Stimulated activated naive B cell treated with anti-CD40 and anti-IgM and Interleukin-4, amounts not matched to agents 10 μg/mL and 1 μg/mL and 100 μg/mL, for 72 hours (primary cell): ENCODE data around the gene MAST2.

Experiments
- ATAC-seq, 2 donors: fragments of 150-1000 bp; cut with Tn5 transposase; replicated peaks; 2 replicates each; pipeline ENCODE4 v1.10.0; 2021; ENCODE audit warnings: moderate library complexity in 1 of 2
- DNase-seq: peaks from one replicate; pipeline ENCODE4 v3.0.0; 2021
- H3K27ac Mint-ChIP-seq: one replicate; pipeline ENCODE4 v1.8.0; 2022; ENCODE audit warnings: mild to moderate bottlenecking, mixed read lengths
- H3K27me3 Mint-ChIP-seq, 2 donors: one replicate each; pipeline ENCODE4 v1.8.0; 2022; ENCODE audit warnings: mixed read lengths in 2 of 2
- H3K36me3 Mint-ChIP-seq, 2 donors: one replicate each; pipeline ENCODE4 v1.8.0; 2022; ENCODE audit warnings: mixed read lengths in 2 of 2, mild to moderate bottlenecking in 1 of 2
- H3K4me1 Mint-ChIP-seq, 2 donors: one replicate each; pipeline ENCODE4 v1.8.0; 2022; ENCODE audit warnings: mixed read lengths in 2 of 2, mild to moderate bottlenecking in 1 of 2
- H3K4me3 Mint-ChIP-seq, 2 donors: one replicate each; pipeline ENCODE4 v1.8.0; 2022; ENCODE audit warnings: mild to moderate bottlenecking in 2 of 2, mixed read lengths in 2 of 2, moderate library complexity in 1 of 2
- H3K9me3 Mint-ChIP-seq, 2 donors: one replicate each; pipeline ENCODE4 v1.8.0; 2022; ENCODE audit warnings: mixed read lengths in 2 of 2, mild to moderate bottlenecking in 1 of 2

Gene MAST2

GRCh38 chr1:45969866-45970265 is 166.5 kb downstream of the MAST2 start:
- DNase-seq = no peak
- Mint-ChIP-seq H3K9me3 (no peaks in the 10 kb centered on the region), H3K36me3 (peaks cover 7 to 16% of the 10 kb centered on the region in 2 donors), H3K27ac (no peak overlapping the region), H3K4me1 (no peaks in the 10 kb centered on the region), H3K4me3 (no peak overlapping the region), H3K27me3 (no peaks in the 10 kb centered on the region)
- ATAC-seq = no peak

DNA sequence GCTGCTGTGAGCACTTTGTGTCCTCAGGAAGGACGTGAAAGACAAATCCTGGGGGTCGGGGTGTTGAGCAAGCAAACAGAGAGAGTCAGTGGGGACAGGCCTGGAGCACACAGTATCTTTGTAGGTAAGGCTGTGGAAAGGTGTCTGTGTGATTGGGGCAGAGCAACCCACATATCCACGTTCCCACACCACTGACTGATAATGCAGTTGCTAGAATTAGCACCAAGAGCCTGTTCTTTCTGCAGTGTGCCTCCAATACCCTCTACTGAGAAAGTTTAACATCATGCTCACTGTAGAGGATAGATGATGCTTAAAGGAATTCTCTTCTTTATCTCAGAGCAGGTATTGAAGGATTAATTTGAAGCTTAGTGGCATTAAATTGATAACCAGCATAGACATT is 167.9 kb downstream of the MAST2 start:
- no peaks in the 10 kb centered on the region for H3K27me3 Mint-ChIP-seq
- H3K27ac Mint-ChIP-seq = no peak overlapping the region
- H3K9me3 Mint-ChIP-seq = no peaks in the 10 kb centered on the region
- no peak for DNase-seq
- no peak overlapping the region for H3K4me3 Mint-ChIP-seq
- no peaks in the 10 kb centered on the region for H3K4me1 Mint-ChIP-seq
- ATAC-seq = no peak
- peaks cover 7 to 16% of the 10 kb centered on the region in 2 donors for H3K36me3 Mint-ChIP-seq

DNA sequence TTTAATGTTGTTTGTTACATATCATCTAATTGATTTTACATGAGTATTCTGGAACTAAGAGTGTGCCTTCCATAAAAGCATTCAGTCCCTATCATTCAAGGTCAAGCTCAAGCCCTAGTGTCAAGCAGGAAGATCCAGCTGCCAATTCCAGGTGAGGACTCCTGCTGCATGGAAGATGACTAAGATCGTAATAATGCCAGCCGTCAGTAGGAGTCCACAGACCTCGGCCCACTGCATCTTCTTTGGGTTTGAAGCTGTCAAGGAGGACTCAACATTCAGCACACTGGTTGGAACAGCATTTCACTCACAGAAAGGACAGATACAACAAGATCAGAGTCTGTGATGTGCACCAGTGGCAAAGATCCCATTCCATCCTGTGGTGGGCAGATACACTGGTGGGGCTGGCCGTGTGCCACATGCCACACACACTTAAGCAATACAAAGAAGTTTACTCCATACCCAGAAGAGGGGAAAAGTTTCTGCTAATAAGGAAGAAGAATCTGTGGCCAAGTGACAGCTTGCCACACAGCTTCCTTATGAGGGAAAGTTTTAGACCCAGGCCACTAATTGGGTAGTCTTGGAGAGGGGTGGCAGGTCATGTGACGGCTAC is 168.6 kb downstream of the MAST2 start:
- ATAC-seq (no peak), DNase-seq (no peak)
- H3K9me3 Mint-ChIP-seq = no peaks in the 10 kb centered on the region
- H3K4me3 Mint-ChIP-seq = no peak overlapping the region
- no peak overlapping the region for H3K27ac Mint-ChIP-seq
- H3K36me3 Mint-ChIP-seq = peaks cover 7 to 16% of the 10 kb centered on the region in 2 donors
- no peaks in the 10 kb centered on the region for H3K4me1 Mint-ChIP-seq
- H3K27me3 Mint-ChIP-seq = no peaks in the 10 kb centered on the region

DNA sequence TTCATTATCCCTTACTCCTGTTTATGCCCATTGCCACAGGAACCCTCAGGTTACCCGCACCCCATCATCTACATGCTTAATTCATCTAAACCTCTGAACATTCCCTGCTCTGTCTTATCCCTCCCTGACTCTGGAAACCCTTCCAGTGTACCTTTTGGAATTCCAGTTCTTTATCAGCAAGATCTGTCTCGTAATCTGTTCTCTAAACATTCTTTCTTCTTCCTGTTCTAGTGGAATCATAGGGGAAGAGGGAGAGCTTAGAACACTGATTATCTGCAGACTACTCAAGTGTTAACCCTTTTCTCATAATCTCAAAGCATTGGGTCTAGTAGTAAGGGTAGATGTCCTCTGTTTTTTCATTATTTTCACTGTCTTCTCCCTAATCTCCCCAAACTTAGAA is 169.2 kb downstream of the MAST2 start:
- no peaks in the 10 kb centered on the region for H3K4me1 Mint-ChIP-seq
- no peak overlapping the region for H3K27ac Mint-ChIP-seq

GRCh38 chr1:45973121-45973520 is 169.7 kb downstream of the MAST2 start:
- Mint-ChIP-seq H3K27ac (no peak overlapping the region), H3K27me3 (no peaks in the 10 kb centered on the region), H3K4me3 (no peak overlapping the region), H3K36me3 (peaks cover 3 to 16% of the 10 kb centered on the region in 2 donors), H3K4me1 (no peaks in the 10 kb centered on the region), H3K9me3 (no peaks in the 10 kb centered on the region)
- ATAC-seq (no peak), DNase-seq (no peak)

More for the DNA sequence above, 169.2 kb downstream of the MAST2 start:
- H3K27me3 Mint-ChIP-seq = no peaks in the 10 kb centered on the region
- DNase-seq (no peak), ATAC-seq (no peak)
- H3K36me3 Mint-ChIP-seq = peaks cover 5 to 16% of the 10 kb centered on the region in 2 donors
- H3K9me3 Mint-ChIP-seq = no peaks in the 10 kb centered on the region
- no peak overlapping the region for H3K4me3 Mint-ChIP-seq

GRCh38 chr1:45974541-45975269 is 171.3 kb downstream of the MAST2 start:
- ATAC-seq (peak; percentile 29 to 33), DNase-seq (no peak)
- H3K4me1 Mint-ChIP-seq = no peaks in the 10 kb centered on the region
- H3K4me3 Mint-ChIP-seq = no peak overlapping the region
- H3K36me3 Mint-ChIP-seq = peaks cover 3 to 8% of the 10 kb centered on the region in 2 donors
- H3K9me3 Mint-ChIP-seq = no peaks in the 10 kb centered on the region
- no peaks in the 10 kb centered on the region for H3K27me3 Mint-ChIP-seq
- no peak overlapping the region for H3K27ac Mint-ChIP-seq

GRCh38 chr1:45976623-45977022 is 173.2 kb downstream of the MAST2 start:
- Mint-ChIP-seq H3K36me3 (peaks cover 0 to 4% of the 10 kb centered on the region in 2 donors), H3K27me3 (no peaks in the 10 kb centered on the region), H3K27ac (no peak overlapping the region), H3K4me3 (no peak overlapping the region), H3K9me3 (no peaks in the 10 kb centered on the region), H3K4me1 (no peaks in the 10 kb centered on the region)
- ATAC-seq = no peak
- no peak for DNase-seq

GRCh38 chr1:45979074-45979777 is 175.8 kb downstream of the MAST2 start:
- Mint-ChIP-seq H3K9me3 (no peaks in the 10 kb centered on the region), H3K27me3 (no peaks in the 10 kb centered on the region), H3K4me1 (no peaks in the 10 kb centered on the region), H3K36me3 (peaks cover 0 to 4% of the 10 kb centered on the region in 2 donors), H3K27ac (no peak overlapping the region), H3K4me3 (no peak overlapping the region)
- ATAC-seq (no peak), DNase-seq (no peak)

DNA sequence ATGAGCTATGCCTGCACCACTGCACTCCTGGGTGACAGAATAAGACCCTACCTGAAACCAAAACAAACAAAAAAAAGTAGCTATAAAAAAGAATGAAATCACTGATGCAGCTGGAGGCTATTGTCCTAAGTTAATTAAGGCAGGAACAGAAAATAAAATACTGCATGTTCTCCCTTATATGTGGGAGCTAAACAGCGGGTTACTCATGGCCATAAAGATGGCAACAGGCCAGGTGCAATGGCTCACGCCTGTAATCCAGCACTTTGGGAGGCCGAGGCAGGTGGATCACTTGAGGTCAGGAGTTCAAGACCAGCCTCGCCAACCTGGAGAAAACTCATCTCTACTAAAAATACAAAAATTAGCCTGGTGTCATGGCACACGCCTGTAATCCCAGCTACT is 176.4 kb downstream of the MAST2 start:
- Mint-ChIP-seq H3K4me3 (no peak overlapping the region), H3K27me3 (no peaks in the 10 kb centered on the region), H3K36me3 (peaks cover 0 to 4% of the 10 kb centered on the region in 2 donors), H3K9me3 (no peaks in the 10 kb centered on the region), H3K4me1 (no peaks in the 10 kb centered on the region), H3K27ac (no peak overlapping the region)
- ATAC-seq (no peak), DNase-seq (no peak)

- Mint-ChIP-seq H3K27ac (no peak overlapping the region), H3K9me3 (no peaks in the 10 kb centered on the region), H3K27me3 (no peaks in the 10 kb centered on the region), H3K36me3 (peaks cover 0 to 4% of the 10 kb centered on the region in 2 donors), H3K4me1 (no peaks in the 10 kb centered on the region), H3K4me3 (no peak overlapping the region)
- ATAC-seq = no peak
- no peak for DNase-seq
Observed at GRCh38 chr1:45982359-45982758, 178.9 kb downstream of the MAST2 start.

- peaks cover 0 to 2% of the 10 kb centered on the region in 2 donors for H3K4me1 Mint-ChIP-seq
- DNase-seq = no peak
- H3K27ac Mint-ChIP-seq = no peak overlapping the region
Observed at GRCh38 chr1:45983967-45984366, 180.6 kb downstream of the MAST2 start.

DNA sequence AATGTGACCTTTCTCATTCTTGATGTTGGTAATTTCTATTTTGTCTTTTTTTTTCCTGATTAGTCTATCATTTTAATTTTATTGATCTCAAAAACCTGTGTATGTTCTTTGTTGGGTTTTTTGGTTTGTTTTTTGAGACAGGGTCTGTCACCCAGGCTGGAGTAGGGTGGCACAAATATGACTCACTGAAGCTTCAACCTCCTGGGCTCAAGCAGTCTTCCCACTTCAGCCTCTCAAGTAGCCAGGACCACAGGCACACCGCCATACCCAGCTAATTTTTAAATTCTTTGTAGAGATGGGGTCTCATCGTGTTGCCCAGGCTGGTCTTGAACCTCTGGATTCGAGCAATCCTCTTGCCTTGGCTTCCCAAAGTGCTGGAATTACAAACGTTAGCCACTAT is 183.8 kb downstream of the MAST2 start:
- Mint-ChIP-seq H3K4me3 (no peak overlapping the region), H3K36me3 (peaks cover 0 to 6% of the 10 kb centered on the region in 2 donors), H3K4me1 (peaks cover 8 to 10% of the 10 kb centered on the region in 2 donors), H3K27ac (no peak overlapping the region), H3K9me3 (peaks cover 0 to 3% of the 10 kb centered on the region in 2 donors), H3K27me3 (no peaks in the 10 kb centered on the region)
- ATAC-seq (no peak), DNase-seq (no peak)

More at GRCh38 chr1:45983967-45984366, 180.6 kb downstream of the MAST2 start:
- Mint-ChIP-seq H3K36me3 (peaks cover 0 to 4% of the 10 kb centered on the region in 2 donors), H3K9me3 (no peaks in the 10 kb centered on the region), H3K27me3 (no peaks in the 10 kb centered on the region), H3K4me3 (no peak overlapping the region)
- ATAC-seq = no peak

DNA sequence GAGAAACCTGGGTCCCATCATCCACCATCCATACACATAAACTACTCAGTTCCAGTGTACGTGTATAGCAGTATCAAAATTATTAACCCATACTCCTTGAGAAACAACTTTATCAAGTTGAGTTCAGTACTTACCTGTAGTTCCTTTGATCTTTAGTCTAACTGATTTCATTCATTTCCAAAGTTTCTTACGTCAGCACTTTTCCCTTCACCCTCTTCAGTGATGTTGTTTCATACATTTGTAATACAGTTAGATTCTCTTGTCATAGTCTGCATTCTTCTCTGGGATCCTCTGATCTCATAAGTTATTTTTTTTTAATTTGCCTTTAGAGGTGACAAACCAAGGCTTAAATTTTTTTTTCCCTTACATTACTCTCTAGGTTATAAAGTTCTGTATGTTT is 185.8 kb downstream of the MAST2 start:
- H3K9me3 Mint-ChIP-seq = peaks cover 0 to 3% of the 10 kb centered on the region in 2 donors
- H3K4me1 Mint-ChIP-seq = peaks cover 8 to 10% of the 10 kb centered on the region in 2 donors
- H3K36me3 Mint-ChIP-seq = peaks cover 1 to 6% of the 10 kb centered on the region in 2 donors
- no peak for DNase-seq
- H3K27me3 Mint-ChIP-seq = no peaks in the 10 kb centered on the region
- no peak overlapping the region for H3K4me3 Mint-ChIP-seq
- ATAC-seq = no peak
- H3K27ac Mint-ChIP-seq = no peak overlapping the region

- peaks cover 0 to 3% of the 10 kb centered on the region in 2 donors for H3K9me3 Mint-ChIP-seq
- no peak for ATAC-seq
- peaks cover 6 to 13% of the 10 kb centered on the region in 2 donors for H3K36me3 Mint-ChIP-seq
- H3K4me1 Mint-ChIP-seq = peaks cover 6 to 10% of the 10 kb centered on the region in 2 donors
- no peak for DNase-seq
- no peaks in the 10 kb centered on the region for H3K27me3 Mint-ChIP-seq
- H3K4me3 Mint-ChIP-seq = no peak overlapping the region
- no peak overlapping the region for H3K27ac Mint-ChIP-seq
Observed at GRCh38 chr1:45994423-45994822, 191.0 kb downstream of the MAST2 start.
